HEK293 (cell line): ENCODE data around the gene BTG2.

Source experiments
- BCL6B ChIP-seq: fragments of 450-650 bp; formaldehyde crosslinking; IDR thresholded peaks from 2 replicates; pipeline ENCODE4 v1.5.1; 2017; ENCODE audit warnings: missing biosample characterization, missing genetic modification characterization
- MEIS1 ChIP-seq: sonication (generic); formaldehyde crosslinking; IDR thresholded peaks from 2 replicates; pipeline ENCODE4 v1.8.1; 2022; ENCODE audit warnings: missing genetic modification reagents, mild to moderate bottlenecking, borderline replicate concordance
- PRDM2 ChIP-seq: fragments of 450-650 bp; formaldehyde crosslinking; IDR thresholded peaks from 2 replicates; pipeline ENCODE4 v1.5.1; 2016; ENCODE audit warnings: missing biosample characterization, missing genetic modification characterization, borderline replicate concordance
- TCF7L2 ChIP-seq: IDR thresholded peaks from 2 replicates; pipeline ENCODE4 v1.6.1; 2011; ENCODE audit warnings: low read depth, mild to moderate bottlenecking, inconsistent platforms, low read length, moderate library complexity, borderline replicate concordance
- TRIM28 ChIP-seq: IDR thresholded peaks from 2 replicates; pipeline ENCODE4 v1.6.1; 2011; ENCODE audit warnings: low read length, control low read depth, borderline replicate concordance
- ZFP41 ChIP-seq: fragments of 450-650 bp; formaldehyde crosslinking; IDR thresholded peaks from 2 replicates; pipeline ENCODE4 v1.5.1; 2016; ENCODE audit warnings: missing biosample characterization, missing genetic modification characterization, borderline replicate concordance
- ZNF138 ChIP-seq: fragments of 450-650 bp; formaldehyde crosslinking; IDR thresholded peaks from 2 replicates; pipeline ENCODE4 v1.5.1; 2016; ENCODE audit warnings: missing biosample characterization, missing genetic modification characterization, borderline replicate concordance
- ZNF184 ChIP-seq: fragments of 450-650 bp; IDR thresholded peaks from 2 replicates; pipeline ENCODE4 v1.5.1; 2018; ENCODE audit warnings: missing biosample characterization, mild to moderate bottlenecking, missing genetic modification characterization
- ZNF223 ChIP-seq: fragments of 450-650 bp; formaldehyde crosslinking; IDR thresholded peaks from 2 replicates; pipeline ENCODE4 v1.5.1; 2016; ENCODE audit warnings: missing biosample characterization, missing genetic modification characterization
- ZNF23 ChIP-seq: fragments of 450-650 bp; formaldehyde crosslinking; IDR thresholded peaks from 2 replicates; pipeline ENCODE4 v1.5.1; 2016; ENCODE audit warnings: missing biosample characterization, missing genetic modification characterization, borderline replicate concordance
- ZNF274 ChIP-seq, 2 experiments: fragments of 200-500 bp in 1 of 2; fragments of 450-650 bp in 1 of 2; sonication (Bioruptor generic) in 1 of 2; formaldehyde crosslinking in 1 of 2; IDR thresholded peaks; 2 replicates each; pipeline versions ENCODE4 v1.5.1 to v1.6.1; 2014 to 2016; ENCODE audit warnings: borderline replicate concordance in 1 of 2, inconsistent platforms in 1 of 2, low read length in 1 of 2, missing biosample characterization in 1 of 2, missing genetic modification characterization in 1 of 2
- ZNF416 ChIP-seq: fragments of 450-650 bp; formaldehyde crosslinking; IDR thresholded peaks from 2 replicates; pipeline ENCODE4 v1.5.1; 2016; ENCODE audit warnings: missing biosample characterization, missing genetic modification characterization
- ZNF510 ChIP-seq: fragments of 450-650 bp; formaldehyde crosslinking; IDR thresholded peaks from 2 replicates; pipeline ENCODE4 v1.5.1; 2018; ENCODE audit warnings: mild to moderate bottlenecking, missing genetic modification characterization, missing biosample characterization; ENCODE audit not compliant: insufficient replicate concordance
- ZNF596 ChIP-seq: fragments of 450-650 bp; IDR thresholded peaks from 2 replicates; pipeline ENCODE4 v1.5.0; 2018; ENCODE audit warnings: missing biosample characterization, mild to moderate bottlenecking, missing genetic modification characterization, moderate library complexity
- ZNF600 ChIP-seq: fragments of 450-650 bp; formaldehyde crosslinking; IDR thresholded peaks from 2 replicates; pipeline ENCODE4 v1.5.1; 2016; ENCODE audit warnings: missing biosample characterization, missing genetic modification characterization
- ZNF670 ChIP-seq: fragments of 450-650 bp; formaldehyde crosslinking; IDR thresholded peaks from 2 replicates; pipeline ENCODE4 v1.5.1; 2016; ENCODE audit warnings: missing biosample characterization, missing genetic modification characterization, low read depth
- TF ChIP-seq, protein P1 (sequence below): fragments of 450-650 bp; formaldehyde crosslinking; IDR thresholded peaks from 2 replicates; pipeline ENCODE4 v1.5.1; 2016; ENCODE audit warnings: missing biosample characterization, missing genetic modification characterization
- TF ChIP-seq, protein P2 (sequence below): fragments of 450-650 bp; formaldehyde crosslinking; optimal IDR thresholded peaks from 2 replicates; pipeline ENCODE3; 2016; ENCODE audit warnings: missing biosample characterization, mild to moderate bottlenecking, missing genetic modification characterization

The BTG2 gene

DNA sequence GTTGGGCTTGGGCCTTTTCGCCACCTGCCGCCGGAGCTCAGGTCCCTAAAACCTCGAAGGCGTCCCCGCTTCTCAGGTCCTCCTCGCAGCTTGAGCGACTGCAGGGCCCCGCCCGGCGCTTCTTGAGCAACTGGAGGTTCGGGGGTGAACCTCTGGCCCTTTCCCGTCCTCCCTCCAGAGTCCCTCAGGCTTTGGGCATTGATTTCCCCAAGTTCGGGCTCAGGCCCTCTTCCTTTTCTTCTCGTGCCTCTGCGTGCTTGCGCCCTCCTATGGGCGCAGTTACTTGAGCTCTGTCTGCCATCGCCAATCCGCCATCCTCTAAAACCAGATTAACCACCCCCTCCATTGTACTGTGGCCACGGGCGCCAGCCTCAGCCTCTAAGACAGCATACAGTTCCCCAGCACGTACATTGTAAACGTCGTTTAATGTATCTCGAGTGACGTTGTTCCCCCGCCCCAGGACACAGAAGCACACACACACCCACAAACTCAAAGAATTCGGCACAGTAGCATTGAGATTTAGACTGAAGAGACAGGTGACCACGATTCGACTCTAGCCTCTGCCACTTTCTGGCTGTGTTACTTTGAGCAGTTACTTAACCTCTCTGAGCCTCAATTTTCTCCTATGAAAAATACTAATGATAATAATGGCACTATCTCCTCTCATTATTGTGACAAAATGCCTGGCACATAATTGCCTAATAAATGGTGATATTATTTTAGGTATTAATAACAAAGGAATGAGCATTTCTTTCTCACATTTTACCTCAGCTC, 22.6 kb downstream of the BTG2 start (continued):
- TF ChIP-seq, protein P1, sequence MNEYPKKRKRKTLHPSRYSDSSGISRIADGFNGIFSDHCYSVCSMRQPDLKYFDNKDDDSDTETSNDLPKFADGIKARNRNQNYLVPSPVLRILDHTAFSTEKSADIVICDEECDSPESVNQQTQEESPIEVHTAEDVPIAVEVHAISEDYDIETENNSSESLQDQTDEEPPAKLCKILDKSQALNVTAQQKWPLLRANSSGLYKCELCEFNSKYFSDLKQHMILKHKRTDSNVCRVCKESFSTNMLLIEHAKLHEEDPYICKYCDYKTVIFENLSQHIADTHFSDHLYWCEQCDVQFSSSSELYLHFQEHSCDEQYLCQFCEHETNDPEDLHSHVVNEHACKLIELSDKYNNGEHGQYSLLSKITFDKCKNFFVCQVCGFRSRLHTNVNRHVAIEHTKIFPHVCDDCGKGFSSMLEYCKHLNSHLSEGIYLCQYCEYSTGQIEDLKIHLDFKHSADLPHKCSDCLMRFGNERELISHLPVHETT (tag by site-specific recombination) = peak; percentile 21; the same call in 1 of the 2 replicates
- TF ChIP-seq TRIM28 (no peak), PRDM2 (tag by site-specific recombination) (no peak), ZNF670 (tag by site-specific recombination) (no peak), ZNF23 (tag by site-specific recombination) (no peak), ZNF223 (tag by site-specific recombination) (no peak), ZNF138 (tag by site-specific recombination) (no peak), ZNF600 (tag by site-specific recombination) (peak; percentile 73), ZNF416 (no peak), ZNF184 (tag by site-specific recombination) (no peak), ZFP41 (tag by site-specific recombination) (no peak), ZNF274 (IDR thresholded peaks at IDR 0.05; ENCODE audit: low read length) (no peak), ZNF274 (tag by site-specific recombination; IDR thresholded peaks at IDR 0.05; ENCODE audit: borderline replicate concordance) (no peak), BCL6B (tag by site-specific recombination) (no peak), MEIS1 (CRISPR knock-in tag) (no peak), TCF7L2 (no peak), ZNF510 (no peak), ZNF596 (tag by site-specific recombination) (no peak)
- TF ChIP-seq, protein P2, sequence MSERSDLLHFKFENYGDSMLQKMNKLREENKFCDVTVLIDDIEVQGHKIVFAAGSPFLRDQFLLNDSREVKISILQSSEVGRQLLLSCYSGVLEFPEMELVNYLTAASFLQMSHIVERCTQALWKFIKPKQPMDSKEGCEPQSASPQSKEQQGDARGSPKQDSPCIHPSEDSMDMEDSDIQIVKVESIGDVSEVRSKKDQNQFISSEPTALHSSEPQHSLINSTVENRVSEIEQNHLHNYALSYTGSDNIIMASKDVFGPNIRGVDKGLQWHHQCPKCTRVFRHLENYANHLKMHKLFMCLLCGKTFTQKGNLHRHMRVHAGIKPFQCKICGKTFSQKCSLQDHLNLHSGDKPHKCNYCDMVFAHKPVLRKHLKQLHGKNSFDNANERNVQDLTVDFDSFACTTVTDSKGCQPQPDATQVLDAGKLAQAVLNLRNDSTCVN (tag by site-specific recombination) = peak; percentile 51
